Endothelial cell of umbilical vein (primary cell): Measurements from ENCODE around the gene KRT81. TPM values are rescaled to one million over a fixed set of nuclear protein-coding genes. Genes with fewer than 3 reads are reported as not detected.

Experiments
- BruUV-seq: library from RNA; stranded (reverse); fragments of 400-500 nt; replicated peaks from 2 replicates; lab custom pipeline; 2021; lab: Mats Ljungman, UMichigan
- CTCF ChIA-PET: fragments of 300-600, 350-600 bp; sonication (Branson Sonifier 250); formaldehyde crosslinking; loops from one replicate; lab custom pipeline; 2021; ENCODE audit warnings: antibody characterized with exemption, inconsistent platforms; lab: Charles Lee
- POLR2A ChIA-PET: fragments of 300-600, 350-600 bp; sonication (Branson Sonifier 250); formaldehyde crosslinking; loops from one replicate; lab custom pipeline; 2021; ENCODE audit warnings: antibody characterized with exemption, inconsistent platforms; lab: Charles Lee
- DNase-seq: peaks from one replicate; pipeline ENCODE4 v3.0.0-alpha.2; 2011; ENCODE audit warnings: low read depth, low spot score
- FAIRE-seq: peaks from 2 replicates; lab custom pipeline; 2011; peaks lifted over from hg19 to GRCh38; lab: Jason Lieb, UNC
- H2AFZ ChIP-seq: 2 replicates; pipeline ENCODE4 v1.6.0; 2012; ENCODE audit warnings: low read depth, low read length, control low read depth, inconsistent platforms
- H3K27ac ChIP-seq: 2 replicates; pipeline ENCODE4 v1.5.1; 2011; ENCODE audit warnings: low read depth, mild to moderate bottlenecking, control low read depth, low read length, moderate library complexity; ENCODE audit not compliant: insufficient read depth
- H3K27me3 ChIP-seq, 2 experiments: 2 replicates each; pipeline versions ENCODE4 v1.6.0 to v1.6.1; 2011; ENCODE audit warnings: low read length in 2 of 2, mixed read lengths in 1 of 2; ENCODE audit not compliant: control insufficient read depth in 2 of 2, insufficient read depth in 2 of 2
- H3K36me3 ChIP-seq, 2 experiments: 2 replicates in 1 of 2; 3 replicates in 1 of 2; pipeline ENCODE4 v1.5.1; 2011; ENCODE audit warnings: low read length in 2 of 2, mild to moderate bottlenecking in 1 of 2, moderate library complexity in 1 of 2; ENCODE audit not compliant: control insufficient read depth in 2 of 2, insufficient read depth in 2 of 2; ENCODE audit errors: extremely low read depth in 1 of 2
- H3K4me1 ChIP-seq: 3 replicates; pipeline ENCODE4 v1.5.1; 2011; ENCODE audit warnings: mild to moderate bottlenecking, low read length; ENCODE audit not compliant: control insufficient read depth, insufficient read depth; ENCODE audit errors: extremely low read depth
- H3K4me2 ChIP-seq: 2 replicates; pipeline ENCODE4 v1.6.1; 2011; ENCODE audit warnings: low read length, control low read depth, mixed read lengths; ENCODE audit not compliant: insufficient read depth
- H3K4me3 ChIP-seq, 3 experiments: fragments of 200-600 bp in 1 of 3; sonication (generic), shearing (Covaris generic) in 1 of 3; replicated peaks in 1 of 3; 2 replicates each; pipeline ENCODE4 v1.5.1; 2011 to 2016; ENCODE audit warnings: control low read depth in 3 of 3, low read length in 3 of 3, mild to moderate bottlenecking in 2 of 3, inconsistent platforms in 1 of 3, low read depth in 1 of 3, moderate library complexity in 1 of 3; ENCODE audit not compliant: insufficient read depth in 1 of 3
- H3K79me2 ChIP-seq: 2 replicates; pipeline ENCODE4 v1.6.0; 2012; ENCODE audit warnings: low read length, inconsistent platforms; ENCODE audit not compliant: control insufficient read depth, insufficient read depth
- H3K9ac ChIP-seq: replicated peaks from 2 replicates; pipeline ENCODE3; 2011; ENCODE audit warnings: low read length, control low read depth; ENCODE audit not compliant: insufficient read depth; ENCODE audit errors: extremely low read depth
- H3K9me1 ChIP-seq: replicated peaks from 3 replicates; pipeline ENCODE4 v1.6.0; 2011; ENCODE audit warnings: mild to moderate bottlenecking, low read length; ENCODE audit not compliant: control insufficient read depth, insufficient read depth; ENCODE audit errors: extremely low read depth
- H3K9me3 ChIP-seq: replicated peaks from 2 replicates; pipeline ENCODE4 v1.5.1; 2012; ENCODE audit warnings: low read length, inconsistent platforms; ENCODE audit not compliant: control insufficient read depth, insufficient read depth
- H4K20me1 ChIP-seq: replicated peaks from 2 replicates; pipeline ENCODE3; 2011; ENCODE audit warnings: mild to moderate bottlenecking, low read length; ENCODE audit not compliant: control insufficient read depth, insufficient read depth; ENCODE audit errors: extremely low read depth
- CTCF ChIP-seq, 2 donors: IDR thresholded peaks; 1 replicate in 1 of 2; 2 replicates in 1 of 2; pipeline ENCODE4 v1.5.1; 2011; ENCODE audit warnings: low read length in 2 of 2, mild to moderate bottlenecking in 2 of 2, moderate library complexity in 2 of 2, control low read depth in 1 of 2, inconsistent platforms in 1 of 2, low read depth in 1 of 2; ENCODE audit not compliant: insufficient read depth in 1 of 2; ENCODE audit errors: extremely low read depth in 1 of 2
- EZH2 ChIP-seq: IDR thresholded peaks from 2 replicates; pipeline ENCODE4 v1.6.1; 2012; ENCODE audit warnings: borderline replicate concordance, low read depth, mild to moderate bottlenecking, moderate library complexity, low read length, inconsistent platforms; ENCODE audit not compliant: severe bottlenecking
- FOS ChIP-seq: IDR thresholded peaks from 2 replicates; pipeline ENCODE4 v1.6.1; 2011; ENCODE audit warnings: mild to moderate bottlenecking, low read length, moderate library complexity, borderline replicate concordance; ENCODE audit not compliant: insufficient read depth
- GATA2 ChIP-seq: IDR thresholded peaks from 2 replicates; pipeline ENCODE4 v1.7.0; 2011; ENCODE audit warnings: low read depth, mild to moderate bottlenecking, moderate library complexity, mixed read lengths, low read length; ENCODE audit not compliant: insufficient read length, insufficient read depth
- JUN ChIP-seq: IDR thresholded peaks from 2 replicates; pipeline ENCODE4 v1.6.1; 2011; ENCODE audit warnings: borderline replicate concordance, low read depth; ENCODE audit not compliant: insufficient read length, insufficient read depth
- MYC ChIP-seq: IDR thresholded peaks from one replicate; pipeline ENCODE4 v1.6.1; 2011; ENCODE audit warnings: mild to moderate bottlenecking, low read depth, low read length
- POLR2A ChIP-seq: IDR thresholded peaks from 2 replicates; pipeline ENCODE4 v1.6.1; 2012; ENCODE audit warnings: low read depth, mild to moderate bottlenecking, control low read depth, low read length
- POLR2AphosphoS5 ChIP-seq: IDR thresholded peaks from 2 replicates; pipeline ENCODE4 v1.6.1; 2012; ENCODE audit warnings: low read depth, mild to moderate bottlenecking, control low read depth, low read length, moderate library complexity; ENCODE audit not compliant: insufficient read depth
- dilution Hi-C: fragments of 300-500 bp; cut with MboI; formaldehyde crosslinking; loops from one replicate; pipeline ENCODE4 v1.15.0; 2019; ENCODE audit warnings: low sequenced_read_pairs; ENCODE audit not compliant: extremely low pct_ligation_motif_present
- intact Hi-C: fragments of 100-400 bp; cut with micrococcal nuclease; formaldehyde crosslinking; loops from one replicate; pipeline ENCODE4 v1.10.0; 2022
- polyA plus RNA-seq, 4 experiments: library from polyadenylated mRNA; depleted of rRNA in 3 of 4; stranded (reverse) in 3 of 4; unstranded in 1 of 4; fragments of >200 nt; gene quantifications; 2 replicates each; pipeline versions ENCODE4 v1.2.1 to v1.2.3, GENCODE V29; 2011 to 2012; ENCODE audit warnings: missing spikeins in 1 of 4
- total RNA-seq: library from RNA; stranded (reverse); gene quantifications from 2 replicates; pipeline ENCODE4 v1.2.3, GENCODE V29; 2021
- TF ChIP-seq, protein P1 (sequence below): IDR thresholded peaks from 2 replicates; pipeline ENCODE4 v1.6.1; 2011; ENCODE audit not compliant: insufficient read depth, insufficient read length

Gene KRT81
- total and polyA plus RNA-seq, 2 donors (not counting 3 experiments of a cell fraction or from before 2014, with no cell fraction given): not detected

DNA sequence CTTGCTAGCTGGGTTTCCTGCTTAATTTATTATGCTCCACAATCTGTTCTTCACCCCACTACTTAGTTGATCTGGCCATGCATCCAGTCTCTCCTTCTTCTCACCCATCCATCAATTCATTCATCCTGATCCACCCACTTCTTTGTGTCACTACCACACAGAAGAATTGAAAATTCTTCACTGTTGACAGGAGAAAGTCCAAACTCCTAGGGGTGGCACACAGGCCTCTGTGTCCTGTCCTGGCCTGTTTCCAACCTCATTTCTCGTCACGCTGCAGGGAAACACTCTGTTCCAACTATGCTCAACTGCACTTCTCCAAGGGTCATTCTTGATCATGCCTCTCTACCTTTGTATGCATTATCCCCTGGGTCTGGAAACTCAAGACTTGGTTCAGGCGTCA is 40.5 kb upstream of the KRT81 start:
- TF ChIP-seq CTCF (IDR thresholded peaks at IDR 0.05; ENCODE audit: extremely low read depth in 1 of 2, insufficient read depth in 1 of 2, low read depth in 1 of 2, low read length in 2 of 2): no peak
- TF ChIP-seq GATA2: no peak
- no peak for TF ChIP-seq POLR2A
- TF ChIP-seq MYC: no peak
- TF ChIP-seq EZH2: no peak
- TF ChIP-seq POLR2AphosphoS5: no peak
- TF ChIP-seq, protein P1, sequence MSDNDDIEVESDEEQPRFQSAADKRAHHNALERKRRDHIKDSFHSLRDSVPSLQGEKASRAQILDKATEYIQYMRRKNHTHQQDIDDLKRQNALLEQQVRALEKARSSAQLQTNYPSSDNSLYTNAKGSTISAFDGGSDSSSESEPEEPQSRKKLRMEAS: no peak
- TF ChIP-seq JUN: no peak
- TF ChIP-seq FOS: no peak
- H3K36me3 ChIP-seq: no peaks in the 10 kb centered on the region
- DNase-seq: no peak
- H3K79me2 ChIP-seq: no peaks in the 10 kb centered on the region
- H3K9me1 ChIP-seq: no peaks in the 10 kb centered on the region
- CTCF ChIA-PET: interaction anchor here (0.6 to 1.5 kb wide), 4 partner anchors 53 to 176 kb away, joined by 3 to 4 read pairs (median 3); no protein-coding TSS in a partner anchor
- dilution Hi-C loops: no loop called here
- no peaks in the 10 kb centered on the region for H3K4me1 ChIP-seq
- intact Hi-C loops: loop anchor here (1.0 kb wide), 1 partner anchor 36 kb away; no protein-coding TSS in a partner anchor
- no peaks in the 10 kb centered on the region for H4K20me1 ChIP-seq
- BruUV-seq: no TSS peak
- no peak overlapping the region for H3K27ac ChIP-seq
- peaks cover 17 to 20% of the 10 kb centered on the region in 2 experiments for H3K27me3 ChIP-seq
- FAIRE-seq: no peak
- no peak overlapping the region for H3K9ac ChIP-seq
- no peaks in the 10 kb centered on the region for H3K9me3 ChIP-seq
- H3K4me3 ChIP-seq: no peak overlapping the region
- POLR2A ChIA-PET: no interaction called here
- no peak overlapping the region for H2AFZ ChIP-seq
- H3K4me2 ChIP-seq: no peak overlapping the region
